OCI-LY7 (cell line): ENCODE measurements around the gene NME9. TPM values are rescaled to one million over a fixed set of nuclear protein-coding genes. Genes with fewer than 3 reads are reported as not detected.

ENCODE experiments used
- BruUV-seq: library from RNA; stranded (reverse); fragments of 400-500 nt; replicated peaks from 2 replicates; lab custom pipeline; 2021; lab: Mats Ljungman, UMichigan
- CTCF ChIA-PET: fragments of 300-600 bp; sonication (Branson Sonifier 250); formaldehyde crosslinking; loops from one replicate; lab custom pipeline; 2022; ENCODE audit warnings: antibody characterized with exemption; ENCODE audit not compliant: unreplicated experiment; lab: Charles Lee
- POLR2A ChIA-PET: fragments of 300-600 bp; sonication (Branson Sonifier 250); formaldehyde crosslinking; loops from one replicate; lab custom pipeline; 2022; ENCODE audit warnings: antibody characterized with exemption; lab: Charles Lee
- DNase-seq: peaks from one replicate; pipeline ENCODE4 v3.0.0-alpha.2; 2015; ENCODE audit warnings: low spot score
- H2AFZ ChIP-seq: fragments of 200-600 bp; sonication (generic), shearing (Covaris generic); 2 replicates; pipeline ENCODE4 v1.6.1; 2014; ENCODE audit warnings: mild to moderate bottlenecking, antibody characterized with exemption, low read length, moderate library complexity
- H3K27ac ChIP-seq: fragments of 200-600 bp; sonication (generic); 2 replicates; pipeline ENCODE4 v1.5.1; 2014; ENCODE audit warnings: mixed run types, low read depth, mild to moderate bottlenecking, moderate library complexity, low read length, inconsistent platforms; ENCODE audit not compliant: poor library complexity, severe bottlenecking
- H3K36me3 ChIP-seq: fragments of 200-600 bp; sonication (generic); 2 replicates; pipeline ENCODE4 v1.6.1; 2014; ENCODE audit warnings: mild to moderate bottlenecking, antibody characterized with exemption, low read length, moderate library complexity, mixed read lengths; ENCODE audit not compliant: insufficient read depth
- H3K4me1 ChIP-seq: fragments of 200-600 bp; sonication (generic); 2 replicates; pipeline ENCODE4 v1.5.1; 2014; ENCODE audit warnings: mild to moderate bottlenecking, low read length; ENCODE audit not compliant: insufficient read depth, poor library complexity, severe bottlenecking
- H3K4me2 ChIP-seq: fragments of 200-600 bp; sonication (generic); 2 replicates; pipeline ENCODE4 v1.6.1; 2014; ENCODE audit warnings: mild to moderate bottlenecking, low read length
- H3K4me3 ChIP-seq: fragments of 200-600 bp; sonication (generic); 2 replicates; pipeline ENCODE4 v1.5.1; 2014; ENCODE audit warnings: mild to moderate bottlenecking, low read depth, low read length; ENCODE audit not compliant: poor library complexity, severe bottlenecking
- H3K79me2 ChIP-seq: fragments of 200-600 bp; sonication (generic); 2 replicates; pipeline ENCODE4 v1.6.1; 2016; ENCODE audit warnings: low read depth, mild to moderate bottlenecking, low read length, moderate library complexity, mixed read lengths; ENCODE audit not compliant: insufficient read depth
- H3K9me2 ChIP-seq: fragments of 200-600 bp; sonication (generic); 2 replicates; pipeline ENCODE4 v1.6.1; 2016; ENCODE audit warnings: mild to moderate bottlenecking, low read length, mixed read lengths; ENCODE audit not compliant: insufficient read depth
- H3K9me3 ChIP-seq: fragments of 200-600 bp; sonication (generic); 2 replicates; pipeline ENCODE4 v1.6.1; 2014; ENCODE audit warnings: mild to moderate bottlenecking, mixed run types, low read length, mixed read lengths
- H4K20me1 ChIP-seq: fragments of 200-600 bp; sonication (generic); 2 replicates; pipeline ENCODE4 v1.6.1; 2014; ENCODE audit warnings: mild to moderate bottlenecking, antibody characterized with exemption, low read length, moderate library complexity, mixed read lengths; ENCODE audit not compliant: insufficient read depth
- CTCF ChIP-seq: fragments of 200-600 bp; sonication (generic); conservative IDR thresholded peaks from 2 replicates; pipeline ENCODE4 v1.5.1; 2014; ENCODE audit warnings: mild to moderate bottlenecking, antibody characterized with exemption, low read length, moderate library complexity, mixed read lengths
- EZH2phosphoT487 ChIP-seq: fragments of 200-600 bp; sonication (generic); IDR thresholded peaks from 2 replicates; pipeline ENCODE4 v1.6.1; 2018; ENCODE audit warnings: low read depth, borderline replicate concordance, mild to moderate bottlenecking, mixed run types, antibody characterized with exemption, low read length, moderate library complexity, mixed read lengths
- intact Hi-C: fragments of 100-400 bp; cut with micrococcal nuclease; formaldehyde crosslinking; loops from one replicate; pipeline ENCODE4 v1.10.0; 2022; ENCODE audit not compliant: unreplicated experiment
- total RNA-seq, 2 experiments: library from RNA; depleted of rRNA in 1 of 2; stranded (reverse); fragments of >200 nt in 1 of 2; shearing (Covaris generic) in 1 of 2; gene quantifications; 2 replicates each; pipeline ENCODE4 v1.2.3, GENCODE V29; 2014 to 2022

NME9 gene
- total RNA-seq, 2 experiments from 2014 or later: not detected

GRCh38 chr3:138263104-138263503 lies 66.5 kb downstream of the NME9 start:
- Histone ChIP-seq H3K27ac (no peak overlapping the region), H3K36me3 (peaks cover 35% of the 10 kb centered on the region), H3K9me2 (no peaks in the 10 kb centered on the region), H2AFZ (no peak overlapping the region), H3K4me1 (no peaks in the 10 kb centered on the region), H3K4me3 (no peak overlapping the region), H4K20me1 (no peaks in the 10 kb centered on the region; the same call in 1 of the 2 replicates), H3K4me2 (no peak overlapping the region), H3K79me2 (no peaks in the 10 kb centered on the region), H3K9me3 (no peaks in the 10 kb centered on the region)
- intact Hi-C loops: loop anchor here (2.0 kb wide), 1 partner anchor 66 kb away; the partner anchor contains the start of gene NME9
- BruUV-seq: no TSS peak
- no peak for DNase-seq
- TF ChIP-seq EZH2phosphoT487 (no peak), CTCF (peak; percentile 58)
- POLR2A ChIA-PET: interaction anchor here (0.9 kb wide), 1 partner anchor 87 kb away, joined by 3 read pairs; no protein-coding TSS in a partner anchor
- CTCF ChIA-PET: no interaction called here

GRCh38 chr3:138260611-138261010 lies 69.0 kb downstream of the NME9 start:
- POLR2A ChIA-PET: no interaction called here
- no peaks in the 10 kb centered on the region; the same call in 1 of the 2 replicates for H4K20me1 ChIP-seq
- DNase-seq: no peak
- H3K9me3 ChIP-seq: no peaks in the 10 kb centered on the region
- no TSS peak for BruUV-seq
- H3K4me3 ChIP-seq: no peak overlapping the region
- peaks cover 29% of the 10 kb centered on the region for H3K36me3 ChIP-seq
- TF ChIP-seq CTCF: no peak
- TF ChIP-seq EZH2phosphoT487: no peak
- CTCF ChIA-PET: no interaction called here
- no peaks in the 10 kb centered on the region for H3K79me2 ChIP-seq
- no peaks in the 10 kb centered on the region for H3K9me2 ChIP-seq
- H3K4me2 ChIP-seq: no peak overlapping the region
- H2AFZ ChIP-seq: no peak overlapping the region
- H3K4me1 ChIP-seq: no peaks in the 10 kb centered on the region
- H3K27ac ChIP-seq: no peak overlapping the region
- intact Hi-C loops: no loop called here

GRCh38 chr3:138259126-138259525 lies 70.5 kb downstream of the NME9 start:
- POLR2A ChIA-PET: interaction anchor here (0.5 to 1.0 kb wide), 4 partner anchors 11 to 442 kb away, joined by 3 to 5 read pairs (median 4); no protein-coding TSS in a partner anchor
- intact Hi-C loops: no loop called here
- Histone ChIP-seq H3K27ac (no peak overlapping the region), H3K4me3 (no peak overlapping the region), H3K9me3 (no peaks in the 10 kb centered on the region), H3K4me2 (no peak overlapping the region), H3K79me2 (no peaks in the 10 kb centered on the region), H3K36me3 (peaks cover 17% of the 10 kb centered on the region; the same call in 1 of the 2 replicates), H4K20me1 (no peaks in the 10 kb centered on the region; the same call in 1 of the 2 replicates), H2AFZ (no peak overlapping the region), H3K9me2 (no peaks in the 10 kb centered on the region), H3K4me1 (no peaks in the 10 kb centered on the region)
- CTCF ChIA-PET: no interaction called here
- no peak for TF ChIP-seq CTCF
- TF ChIP-seq EZH2phosphoT487: no peak
- no peak for DNase-seq
- no TSS peak for BruUV-seq
